SK-N-SH (cell line): ENCODE results near the gene ATXN10. TPM values are rescaled to one million over a fixed set of nuclear protein-coding genes. Genes with fewer than 3 reads are reported as not detected.

Experiments used
- CTCF ChIA-PET: fragments of 300-600, 350-600 bp; formaldehyde crosslinking; extraction: SDS; loops from one replicate; lab custom pipeline; 2021; lab: Yijun Ruan, JAX
- POLR2A ChIA-PET: fragments of 350-600 bp; sonication (Branson Sonifier 250); formaldehyde crosslinking; extraction: SDS; loops from one replicate; lab custom pipeline; 2020; ENCODE audit warnings: antibody characterized with exemption, inconsistent platforms; lab: Yijun Ruan, JAX
- DNase-seq: peaks from one replicate; pipeline ENCODE4 v3.0.0; 2012
- H2AFZ ChIP-seq: fragments of 200-600 bp; sonication (generic); 2 replicates; pipeline ENCODE4 v1.8.1; 2016; ENCODE audit warnings: antibody characterized with exemption, mild to moderate bottlenecking, low read depth
- H3F3A ChIP-seq: fragments of 200-600 bp; sonication (generic); replicated peaks from 2 replicates; pipeline ENCODE3; 2016; ENCODE audit warnings: antibody characterized with exemption, mild to moderate bottlenecking; ENCODE audit not compliant: insufficient read depth
- H3K27ac ChIP-seq, 2 experiments: fragments of 200-500 bp in 1 of 2; fragments of 200-600 bp in 1 of 2; sonication (Bioruptor generic) in 1 of 2; sonication (generic), shearing (Covaris generic) in 1 of 2; 2 replicates each; pipeline versions ENCODE4 v1.5.1 to v1.6.1; 2014 to 2016; ENCODE audit warnings: low read depth in 2 of 2, inconsistent platforms in 1 of 2, low read length in 1 of 2, mild to moderate bottlenecking in 1 of 2, mixed read lengths in 1 of 2
- H3K27me3 ChIP-seq: fragments of 200-600 bp; sonication (generic), shearing (Covaris generic); 2 replicates; pipeline ENCODE4 v1.6.1; 2016; ENCODE audit warnings: mixed run types; ENCODE audit not compliant: insufficient read depth
- H3K36me3 ChIP-seq, 2 experiments: fragments of 200-500 bp in 1 of 2; fragments of 200-600 bp in 1 of 2; sonication (Bioruptor generic) in 1 of 2; sonication (generic) in 1 of 2; replicated peaks in 1 of 2; 2 replicates each; pipeline versions ENCODE3 to v1.5.1; 2014 to 2016; ENCODE audit warnings: low read length in 1 of 2, mild to moderate bottlenecking in 1 of 2; ENCODE audit not compliant: insufficient read depth in 2 of 2, control insufficient read depth in 1 of 2
- H3K4me1 ChIP-seq, 2 experiments: fragments of 200-500 bp in 1 of 2; fragments of 200-600 bp in 1 of 2; sonication (Bioruptor generic) in 1 of 2; sonication (generic), shearing (Covaris generic) in 1 of 2; 2 replicates each; pipeline versions ENCODE4 v1.5.1 to v1.6.1; 2014 to 2016; ENCODE audit warnings: low read depth in 1 of 2, low read length in 1 of 2, mixed run types in 1 of 2; ENCODE audit not compliant: insufficient read depth in 2 of 2, control insufficient read depth in 1 of 2
- H3K4me2 ChIP-seq: fragments of 200-600 bp; sonication (generic), shearing (Covaris generic); 2 replicates; pipeline ENCODE4 v1.6.1; 2017; ENCODE audit warnings: mixed run types
- H3K4me3 ChIP-seq, 2 experiments: fragments of 200-500 bp in 1 of 2; fragments of 200-600 bp in 1 of 2; sonication (Bioruptor generic) in 1 of 2; sonication (generic), shearing (Covaris generic) in 1 of 2; 2 replicates each; pipeline versions ENCODE4 v1.5.1 to v1.8.1; 2014 to 2016; ENCODE audit warnings: low read depth in 2 of 2, inconsistent platforms in 1 of 2, low read length in 1 of 2, mild to moderate bottlenecking in 1 of 2, mixed read lengths in 1 of 2, moderate library complexity in 1 of 2
- H3K79me2 ChIP-seq: fragments of 200-600 bp; sonication (generic); 2 replicates; pipeline ENCODE4 v1.8.1; 2017; ENCODE audit warnings: mild to moderate bottlenecking; ENCODE audit not compliant: insufficient read depth
- H3K9ac ChIP-seq: fragments of 200-600 bp; sonication (generic); 2 replicates; pipeline ENCODE4 v1.6.1; 2017; ENCODE audit warnings: mixed run types
- H3K9me2 ChIP-seq: fragments of 200-600 bp; sonication (generic); 2 replicates; pipeline ENCODE4 v1.6.1; 2017; ENCODE audit warnings: mixed run types
- H3K9me3 ChIP-seq: fragments of 200-600 bp; sonication (generic); 2 replicates; pipeline ENCODE4 v1.6.1; 2017; ENCODE audit warnings: mixed run types, mild to moderate bottlenecking, moderate library complexity
- H4K20me1 ChIP-seq: fragments of 200-600 bp; sonication (generic); 2 replicates; pipeline ENCODE4 v1.6.1; 2017; ENCODE audit warnings: mild to moderate bottlenecking, mixed run types; ENCODE audit not compliant: insufficient read depth
- CHD2 ChIP-seq: fragments of 150-350 bp; IDR thresholded peaks from 2 replicates; pipeline ENCODE4 v1.6.1; 2018; ENCODE audit warnings: low read length; ENCODE audit not compliant: partially characterized antibody
- CTCF ChIP-seq: fragments of 200-600 bp; sonication (generic); IDR thresholded peaks from 2 replicates; pipeline ENCODE4 v1.6.1; 2017; ENCODE audit warnings: antibody characterized with exemption, mild to moderate bottlenecking, moderate library complexity
- EP300 ChIP-seq, 2 experiments: IDR thresholded peaks; 2 replicates each; pipeline versions ENCODE4 v1.4.0 to v1.6.1; 2012; ENCODE audit warnings: borderline replicate concordance in 1 of 2, low read depth in 1 of 2, low read length in 1 of 2
- FOSL2 ChIP-seq: IDR thresholded peaks from 2 replicates; pipeline ENCODE4 v1.4.0; 2012; ENCODE audit warnings: low read depth, mild to moderate bottlenecking, moderate library complexity, borderline replicate concordance
- FOXJ3 ChIP-seq: sonication (generic); formaldehyde crosslinking; IDR thresholded peaks from 2 replicates; pipeline ENCODE4 v1.5.1; 2020; ENCODE audit warnings: mild to moderate bottlenecking, missing genetic modification reagents
- FOXM1 ChIP-seq: IDR thresholded peaks from 2 replicates; pipeline ENCODE4 v1.4.0; 2012; ENCODE audit warnings: low read depth, mild to moderate bottlenecking
- GABPA ChIP-seq: IDR thresholded peaks from 2 replicates; pipeline ENCODE4 v1.4.0; 2012; ENCODE audit warnings: low read depth, mild to moderate bottlenecking
- GATA2 ChIP-seq: sonication (generic); formaldehyde crosslinking; IDR thresholded peaks from 2 replicates; pipeline ENCODE4 v1.5.0; 2020; ENCODE audit warnings: mild to moderate bottlenecking, missing genetic modification reagents
- IRF3 ChIP-seq: fragments of 150-350 bp; IDR thresholded peaks from 2 replicates; pipeline ENCODE4 v1.6.1; 2016; ENCODE audit warnings: mild to moderate bottlenecking, low read depth, low read length
- MXI1 ChIP-seq: IDR thresholded peaks from 2 replicates; pipeline ENCODE4 v1.6.1; 2012; ENCODE audit warnings: mild to moderate bottlenecking, low read depth, low read length, improper control_type of control experiment
- NFIC ChIP-seq: IDR thresholded peaks from 2 replicates; pipeline ENCODE4 v1.4.0; 2012; ENCODE audit warnings: borderline replicate concordance
- PBX3 ChIP-seq: IDR thresholded peaks from 2 replicates; pipeline ENCODE4; 2012
- RAD21 ChIP-seq: IDR thresholded peaks from 2 replicates; pipeline ENCODE4 v1.6.1; 2012; ENCODE audit warnings: mild to moderate bottlenecking, low read length
- RFX5 ChIP-seq: IDR thresholded peaks from 2 replicates; pipeline ENCODE4 v1.6.1; 2012; ENCODE audit warnings: mild to moderate bottlenecking, improper control_type of control experiment, low read length
- SIN3A ChIP-seq: IDR thresholded peaks from 2 replicates; pipeline ENCODE4 v1.6.1; 2012; ENCODE audit warnings: low read depth, mild to moderate bottlenecking, low read length, moderate library complexity, borderline replicate concordance
- SMC3 ChIP-seq: IDR thresholded peaks from 2 replicates; pipeline ENCODE4 v1.6.1; 2012; ENCODE audit warnings: low read depth, low read length, improper control_type of control experiment
- TAF1 ChIP-seq: IDR thresholded peaks from 2 replicates; pipeline ENCODE4 v1.6.1; 2012; ENCODE audit warnings: low read depth, mild to moderate bottlenecking, low read length, moderate library complexity, borderline replicate concordance
- TCF12 ChIP-seq: IDR thresholded peaks from 2 replicates; pipeline ENCODE4 v1.4.0; 2012
- USF2 ChIP-seq: fragments of 150-350 bp; IDR thresholded peaks from 2 replicates; pipeline ENCODE4 v1.6.1; 2017; ENCODE audit warnings: antibody characterized with exemption, low read length, low read depth, borderline replicate concordance
- ZBTB33 ChIP-seq: IDR thresholded peaks from 2 replicates; pipeline ENCODE4 v1.4.0; 2012; ENCODE audit warnings: low read depth, borderline replicate concordance
- WGBS: methylation state at CpG from one replicate; pipeline ENCODE4 v1.1.6; 2017; ENCODE audit warnings: low lambda C conversion rate; 5-methylcytosine and 5-hydroxymethylcytosine counted together
- polyA plus RNA-seq, 3 experiments: library from polyadenylated mRNA; depleted of rRNA; stranded (reverse); fragments of >200 nt; gene quantifications; 2 replicates each; pipeline ENCODE4 v1.2.3, GENCODE V29; 2012

Gene ATXN10
- polyA plus RNA-seq, 1 of the 3 experiments (the other 2 are of a cell fraction): 202 TPM

- no peak overlapping the region for H3K27ac ChIP-seq
- no peaks in the 10 kb centered on the region for H3K9me2 ChIP-seq
- no peaks in the 10 kb centered on the region for H3K9me3 ChIP-seq
- CTCF ChIA-PET: no interaction called here
- H3K4me2 ChIP-seq: no peak overlapping the region
- peaks cover 8% of the 10 kb centered on the region for H3F3A ChIP-seq
- no peaks in the 10 kb centered on the region for H3K4me1 ChIP-seq
- no peak overlapping the region for H2AFZ ChIP-seq
- H3K9ac ChIP-seq: no peak overlapping the region
- peaks cover 72 to 88% of the 10 kb centered on the region in 2 experiments for H3K36me3 ChIP-seq
- peaks cover 56% of the 10 kb centered on the region for H3K79me2 ChIP-seq
- TF ChIP-seq CHD2 (no peak), SMC3 (no peak), PBX3 (no peak), RAD21 (no peak), FOXM1 (no peak), GATA2 (CRISPR knock-in tag) (no peak), IRF3 (no peak), GABPA (no peak), EP300 (IDR thresholded peaks at IDR 0.05; ENCODE audit: borderline replicate concordance in 1 of 2, low read depth in 1 of 2, low read length in 1 of 2) (no peak), RFX5 (no peak), FOXJ3 (no peak), TAF1 (no peak), USF2 (no peak), ZBTB33 (no peak), FOSL2 (no peak), CTCF (no peak), MXI1 (no peak), SIN3A (no peak), NFIC (no peak), TCF12 (no peak)
- TF ChIP-seq, all 33 proteins: peak for 0
- no peak overlapping the region for H3K4me3 ChIP-seq
- POLR2A ChIA-PET: no interaction called here
- H3K27me3 ChIP-seq: no peaks in the 10 kb centered on the region
- DNase-seq: no peak
- peaks cover 6% of the 10 kb centered on the region; the same call in 1 of the 2 replicates for H4K20me1 ChIP-seq
- WGBS: 98% methylated on average over 3 of the region's 3 CpGs
These were observed 68.6 kb downstream of the ATXN10 start for GRCh38 chr22:45740236-45740635.
